ENCODE results near the gene PRKG1.
A peak's percentile ranks its signal among the peaks of the same experiment; 100 is the strongest.
"Not testable (repeated sequence)": the region's sequence is repeated elsewhere in the genome, so short reads cannot be mapped to it uniquely, and the experiment has no call there.

PRKG1 gene

DNA sequence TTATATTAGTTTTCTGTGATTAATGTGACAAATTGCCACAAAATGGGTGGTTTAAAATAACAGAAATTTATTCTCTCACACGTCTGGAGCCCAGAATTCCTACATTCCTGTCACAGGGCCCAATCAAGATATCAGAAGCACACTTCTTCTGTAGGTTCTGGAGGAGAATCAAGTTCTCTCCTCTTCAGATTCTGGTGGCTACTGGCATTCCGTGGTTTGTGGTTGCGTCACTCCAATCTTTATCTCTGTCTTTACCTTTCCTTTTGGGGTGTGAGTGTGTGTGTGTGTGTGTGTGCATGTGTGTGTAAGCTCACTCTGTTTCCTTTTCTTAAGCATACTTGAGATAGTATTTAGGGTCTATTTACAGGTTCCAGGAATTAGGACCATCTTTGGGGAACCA, 1124.3 kb downstream of the PRKG1 start:
- no peak for DNase-seq

DNA sequence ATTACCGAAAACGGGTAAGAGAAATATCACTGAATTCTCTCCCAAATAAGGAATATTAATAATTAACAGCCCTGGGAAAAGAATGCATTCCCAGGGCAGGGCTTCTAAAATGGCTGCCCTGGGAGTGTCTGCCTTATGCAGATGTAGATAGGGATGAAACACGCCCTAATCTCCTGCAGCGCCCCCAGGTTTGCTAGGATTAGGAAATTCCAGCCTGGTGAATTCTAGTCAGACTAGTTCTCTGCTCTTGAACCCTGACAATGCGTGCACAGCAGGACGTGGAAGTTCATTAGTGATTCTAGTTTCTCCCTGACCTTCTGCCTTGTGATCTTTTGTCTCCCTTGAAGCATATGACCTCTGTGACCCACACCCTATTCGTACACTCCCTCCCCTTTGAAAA, 1130.6 kb downstream of the PRKG1 start:
- not testable (repeated sequence) for DNase-seq

DNA sequence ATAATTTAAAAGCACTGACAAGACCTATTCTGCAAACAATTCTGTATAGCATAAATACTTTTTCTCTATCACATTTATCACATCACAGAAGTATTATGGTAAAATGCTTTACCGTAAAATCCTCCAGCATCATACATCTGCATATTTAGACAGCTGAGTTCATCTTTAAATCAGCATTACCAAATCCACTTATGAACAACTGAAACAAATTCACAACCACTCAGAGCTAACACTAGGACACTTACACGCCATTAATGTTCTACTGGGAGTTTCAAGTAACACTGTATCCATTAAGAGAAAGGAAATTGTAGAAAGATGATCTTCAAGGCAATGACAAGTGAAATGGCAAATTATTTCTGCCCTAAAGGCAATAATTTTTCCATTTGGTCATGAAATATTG, 1134.1 kb downstream of the PRKG1 start:
- DNase-seq = no peak

DNA sequence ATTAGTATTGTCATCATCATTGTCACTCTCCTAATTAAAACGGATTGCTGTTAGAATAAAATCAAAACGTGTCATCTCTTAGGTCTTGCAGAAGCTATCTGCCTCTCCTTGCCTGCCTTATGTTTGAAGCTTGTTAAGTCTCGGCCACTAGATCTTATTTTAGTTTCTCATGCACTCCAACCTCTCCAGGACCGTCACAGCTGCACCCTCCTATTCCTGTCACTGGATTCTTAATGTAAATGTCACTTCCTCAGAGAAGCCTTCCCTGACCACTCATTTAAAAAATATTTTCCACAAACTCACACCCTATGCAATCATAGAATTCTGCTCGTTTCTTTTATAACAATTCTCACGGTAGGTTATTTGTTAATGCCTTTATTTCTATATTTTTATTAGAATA, 1135.9 kb downstream of the PRKG1 start:
- DNase-seq = no peak

DNA sequence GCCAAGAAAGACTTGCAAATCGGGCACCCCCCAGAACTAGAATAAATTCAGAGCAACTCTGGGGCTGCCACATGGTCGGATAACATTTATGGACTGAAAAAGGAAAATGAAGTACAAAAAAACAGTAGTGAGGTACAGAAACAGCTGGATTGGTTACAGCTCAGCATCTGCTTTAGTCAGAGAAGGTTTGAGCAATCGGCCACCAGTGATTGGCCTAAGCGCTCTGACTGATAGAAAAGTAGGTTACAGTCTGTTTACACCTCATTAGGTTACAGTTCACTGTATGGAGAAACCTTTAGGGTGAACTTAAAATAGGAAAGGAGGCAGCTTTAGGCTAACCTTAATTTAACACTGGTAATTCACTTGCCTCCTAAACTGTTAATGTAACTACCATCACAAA, 1137.8 kb downstream of the PRKG1 start:
- no peak for DNase-seq

DNA sequence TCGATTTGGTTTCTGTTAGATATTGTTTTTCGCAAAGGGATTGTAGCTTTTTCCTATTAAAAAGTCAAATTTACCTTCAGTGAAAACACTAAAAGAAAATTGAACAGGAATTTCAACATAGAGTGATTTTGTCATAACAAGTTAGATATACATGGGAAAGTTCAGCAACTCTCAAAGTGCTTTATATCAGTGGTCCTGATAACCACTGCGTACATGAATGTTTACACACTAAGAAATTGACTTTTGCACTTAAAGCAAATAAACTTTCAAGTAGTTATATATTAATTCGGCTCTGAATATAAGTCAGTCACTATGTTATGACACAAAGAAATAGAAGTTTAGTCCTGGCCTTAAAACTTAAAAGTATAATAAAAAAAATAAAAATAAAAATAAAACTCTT, 1138.5 kb downstream of the PRKG1 start:
- no peak for DNase-seq

DNA sequence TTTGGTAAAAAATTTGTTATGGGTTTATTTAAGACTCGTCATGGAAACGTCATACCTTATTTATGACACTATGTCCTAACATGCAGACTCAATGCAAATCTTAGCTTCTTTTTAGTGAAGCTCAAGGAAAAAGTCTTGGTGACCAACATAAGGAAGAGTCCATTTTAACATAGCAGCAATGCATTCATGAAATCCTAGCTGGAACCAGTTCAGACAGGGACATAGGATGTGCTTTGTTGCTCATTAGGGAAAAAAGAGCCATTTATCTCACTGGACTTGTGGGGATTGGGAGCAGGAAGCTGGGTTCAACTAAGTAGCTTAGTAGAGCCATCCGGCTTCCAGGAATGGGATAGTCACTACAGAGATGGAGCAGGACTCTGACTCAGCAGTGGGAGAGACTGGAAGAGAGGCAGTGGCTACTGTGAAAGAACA, 1139.0 kb downstream of the PRKG1 start:
- DNase-seq = no peak

DNA sequence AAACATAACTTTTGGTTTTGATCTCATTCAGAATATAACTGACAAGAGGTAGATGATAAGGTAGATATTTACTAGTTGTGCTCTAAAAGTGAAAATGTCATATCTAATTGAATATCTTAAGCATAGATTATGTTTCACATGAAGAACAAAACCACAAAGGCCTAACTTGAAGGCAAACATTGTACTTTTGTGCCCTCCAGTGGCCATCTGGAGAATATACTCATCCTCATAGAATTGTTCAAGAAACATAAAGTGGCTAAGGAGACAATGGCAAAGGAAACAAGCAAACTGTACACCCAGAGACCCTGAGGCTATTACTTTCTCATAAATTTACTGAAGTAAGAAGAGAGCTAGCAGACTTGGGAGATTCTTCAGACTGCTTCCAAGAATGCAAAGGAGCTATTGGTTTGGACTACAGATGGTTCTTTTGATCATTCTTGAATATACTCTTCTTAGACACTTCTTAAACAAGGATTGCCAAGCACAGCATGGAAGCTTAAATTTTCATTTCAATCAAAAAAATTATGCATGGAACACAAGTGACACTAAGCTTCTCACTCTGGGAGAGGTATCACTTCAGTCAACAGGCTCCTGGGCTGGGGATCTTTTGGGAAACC, 1141.6 kb downstream of the PRKG1 start:
- DNase-seq = peak in 18 of 51 donors; percentile 1 to 67 (median 18)

DNA sequence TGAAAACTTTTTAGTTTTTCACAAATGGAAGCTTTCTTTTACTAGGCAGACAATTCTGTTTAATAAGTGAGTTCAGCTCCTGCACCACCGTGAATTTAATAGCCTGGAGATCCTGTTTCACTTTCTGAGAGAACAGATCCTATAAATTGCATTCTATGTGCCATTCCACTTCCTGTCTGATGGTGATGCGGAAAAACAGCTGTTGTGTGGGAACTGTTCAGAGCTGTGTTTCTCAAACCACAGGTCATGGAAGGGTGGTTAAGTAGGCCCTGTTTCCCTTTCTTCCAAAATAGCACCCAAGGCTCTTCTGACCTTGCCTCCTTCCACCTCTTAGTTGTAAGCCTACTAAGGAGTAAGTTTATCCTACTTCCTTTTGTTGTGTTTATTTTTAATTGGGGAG, 1142.6 kb downstream of the PRKG1 start:
- DNase-seq = peak in 4 of 51 donors; percentile 2 to 31 (median 4)

DNA sequence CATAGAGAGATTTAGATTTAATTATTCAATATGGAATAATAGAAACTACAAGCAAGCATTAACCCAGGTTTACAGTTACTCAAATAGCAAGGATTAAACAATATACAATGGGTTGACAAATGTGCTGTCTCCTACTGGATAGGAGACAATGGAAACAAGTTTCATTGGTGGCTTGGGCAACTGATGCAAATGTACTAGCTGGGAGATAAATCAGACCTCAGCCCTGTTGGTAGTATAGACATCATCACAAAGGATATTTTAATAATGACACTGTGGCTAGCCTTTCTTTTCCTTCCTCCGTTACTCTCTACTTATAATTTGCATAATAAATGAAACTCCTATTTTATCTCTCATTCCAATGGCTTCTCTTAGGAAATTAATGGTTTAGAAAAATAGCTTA, 1143.2 kb downstream of the PRKG1 start:
- no peak for DNase-seq

DNA sequence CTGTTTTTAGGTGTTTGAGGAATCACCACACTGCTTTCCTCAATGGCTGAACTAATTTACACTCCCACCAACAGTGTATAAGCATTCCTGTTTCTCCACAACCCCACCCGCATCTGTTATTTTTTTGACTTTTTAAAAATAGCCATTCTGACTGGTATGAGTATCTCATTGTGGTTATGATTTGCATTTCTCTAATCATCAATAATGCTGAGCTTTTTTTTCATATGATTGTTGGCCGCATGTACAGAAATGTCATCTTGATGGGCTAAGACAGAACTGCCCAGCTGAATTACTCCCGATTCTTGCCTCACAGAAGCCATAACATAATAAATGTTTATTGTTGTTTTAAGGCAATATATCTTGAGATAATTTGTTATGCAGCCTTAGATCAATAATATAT, 1146.7 kb downstream of the PRKG1 start:
- DNase-seq = no peak

DNA sequence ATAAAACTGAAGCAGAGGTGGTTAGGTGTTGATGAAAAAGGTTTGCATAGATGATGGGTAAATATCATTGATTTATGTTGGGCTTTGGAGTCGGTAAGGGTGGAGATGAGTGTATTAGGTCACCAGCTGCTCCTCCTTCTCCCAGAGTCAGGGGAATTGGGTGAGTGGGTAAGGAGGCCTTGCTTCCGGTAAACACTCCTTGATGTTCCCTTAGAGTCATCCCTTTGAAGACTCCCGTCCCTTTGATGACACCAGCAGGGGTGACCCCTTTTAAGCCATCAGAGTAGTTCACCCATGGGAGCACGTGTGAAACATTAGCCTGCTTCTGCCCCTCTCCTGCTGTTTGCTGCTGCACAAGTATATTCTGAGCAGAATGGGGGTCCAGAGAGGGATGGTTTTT, 1147.6 kb downstream of the PRKG1 start:
- DNase-seq = no peak

DNA sequence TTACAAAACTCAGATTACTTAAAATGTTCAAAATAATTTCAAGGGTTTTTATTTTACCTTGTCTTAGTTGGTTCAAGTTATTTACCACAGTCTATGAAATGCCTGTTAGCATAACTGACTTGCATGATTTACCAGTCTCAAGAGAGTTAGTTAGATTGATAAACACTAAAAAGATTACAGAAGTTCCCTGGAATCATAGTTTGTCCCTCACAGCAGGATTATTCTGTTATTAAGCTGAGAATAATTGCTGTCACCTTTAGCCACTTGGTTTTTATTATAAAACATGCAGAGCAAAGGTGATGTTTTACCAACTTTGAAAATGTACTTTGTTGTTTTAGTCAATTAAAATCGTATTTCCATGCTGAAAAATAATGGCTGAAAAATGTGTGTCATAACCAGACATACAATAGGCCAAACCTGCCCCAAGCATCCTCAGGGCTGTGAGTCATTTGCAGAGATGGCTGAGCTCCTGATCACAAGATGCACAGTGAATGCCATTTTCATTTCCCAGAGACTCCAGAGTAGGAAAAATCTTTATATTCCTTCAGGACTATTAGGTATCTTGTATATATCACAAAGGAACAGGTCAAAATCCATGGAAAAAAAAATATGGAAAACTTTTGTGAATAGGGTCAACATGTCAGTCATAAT, 1152.0 kb downstream of the PRKG1 start:
- no peak for DNase-seq

DNA sequence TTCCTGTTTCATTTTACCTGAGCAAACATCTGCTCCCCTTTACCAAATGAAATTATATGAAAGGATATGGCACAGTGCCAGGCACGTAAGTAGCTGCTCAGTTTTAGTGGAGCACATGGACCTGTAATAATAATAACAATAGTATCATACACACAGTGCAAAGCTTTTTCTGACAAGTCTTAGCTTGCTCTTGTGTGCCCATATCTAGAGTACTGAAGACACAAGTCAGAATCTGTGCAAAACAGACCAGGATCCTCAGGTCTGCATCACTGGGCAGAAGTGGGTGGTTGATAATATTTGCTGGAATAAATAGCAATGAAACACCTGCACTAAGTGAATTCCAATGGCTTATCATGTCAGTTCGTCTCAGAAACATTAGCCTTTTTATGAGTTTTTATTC, 1154.3 kb downstream of the PRKG1 start:
- no peak for DNase-seq

DNA sequence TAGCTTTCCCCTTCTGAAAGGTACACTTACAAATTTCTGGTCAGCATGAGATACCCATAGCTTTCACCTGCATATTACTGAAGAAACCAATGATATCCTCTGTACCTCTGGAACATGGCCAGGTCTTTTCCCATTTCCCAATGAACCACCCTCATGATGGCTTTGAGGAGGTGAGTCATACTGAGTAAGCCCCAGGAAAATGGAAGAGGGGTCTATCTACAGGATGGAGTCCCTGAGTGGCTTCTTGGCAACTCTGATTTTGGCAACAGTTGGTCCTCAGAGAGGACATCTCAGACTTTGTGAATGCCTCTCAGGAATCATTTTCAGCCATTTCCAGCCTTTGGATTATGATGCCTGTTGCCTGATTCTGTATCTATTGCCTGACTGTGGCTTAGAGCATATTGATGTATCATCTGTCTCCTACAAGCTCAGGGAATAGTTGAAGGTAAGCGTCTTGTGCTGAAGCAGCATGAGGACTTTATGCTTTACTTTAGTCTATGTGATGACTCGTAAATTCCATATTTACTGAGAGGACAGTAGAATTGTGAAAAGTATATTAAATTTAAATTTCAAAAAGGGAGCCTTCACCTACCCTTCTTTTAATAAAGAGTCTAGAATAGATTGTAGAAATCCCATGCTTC, 1155.1 kb downstream of the PRKG1 start:
- no peak for DNase-seq

DNA sequence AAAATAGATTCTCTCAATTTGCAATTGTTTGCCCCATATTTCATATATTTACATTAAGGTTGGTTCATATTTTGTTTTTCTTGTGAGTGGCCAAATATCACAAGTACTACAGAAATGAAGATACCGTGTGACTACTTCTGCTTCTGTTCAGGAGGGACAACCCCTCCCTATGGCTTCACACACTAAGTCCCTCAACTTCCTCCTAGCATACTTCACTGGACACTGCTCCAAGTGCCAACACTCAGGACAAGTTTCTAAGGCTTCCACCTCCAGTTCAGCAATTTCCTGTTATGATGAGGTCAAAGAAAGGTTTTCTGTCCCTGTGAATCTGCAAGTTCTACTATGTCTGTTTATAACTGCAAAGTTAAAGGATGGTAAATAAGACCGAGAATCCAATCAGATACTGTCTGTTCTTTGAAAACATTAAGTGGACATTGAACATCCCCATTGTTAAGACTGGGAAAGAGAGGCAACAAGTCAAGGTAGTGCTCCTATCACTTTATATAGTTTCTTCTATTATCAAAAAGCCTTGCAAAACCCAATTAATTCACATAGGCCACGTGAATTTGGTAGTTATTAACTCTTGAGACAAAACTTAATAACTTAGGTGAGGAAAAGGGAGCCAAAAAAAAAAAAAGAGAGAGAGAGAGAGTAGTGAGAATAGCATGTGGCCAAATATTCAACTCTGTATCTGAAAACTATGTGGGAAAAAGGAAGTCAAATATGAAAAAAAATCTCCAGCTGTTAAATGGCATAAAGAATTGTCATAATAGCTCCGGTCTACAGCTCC, 1158.5 kb downstream of the PRKG1 start:
- DNase-seq = no peak

DNA sequence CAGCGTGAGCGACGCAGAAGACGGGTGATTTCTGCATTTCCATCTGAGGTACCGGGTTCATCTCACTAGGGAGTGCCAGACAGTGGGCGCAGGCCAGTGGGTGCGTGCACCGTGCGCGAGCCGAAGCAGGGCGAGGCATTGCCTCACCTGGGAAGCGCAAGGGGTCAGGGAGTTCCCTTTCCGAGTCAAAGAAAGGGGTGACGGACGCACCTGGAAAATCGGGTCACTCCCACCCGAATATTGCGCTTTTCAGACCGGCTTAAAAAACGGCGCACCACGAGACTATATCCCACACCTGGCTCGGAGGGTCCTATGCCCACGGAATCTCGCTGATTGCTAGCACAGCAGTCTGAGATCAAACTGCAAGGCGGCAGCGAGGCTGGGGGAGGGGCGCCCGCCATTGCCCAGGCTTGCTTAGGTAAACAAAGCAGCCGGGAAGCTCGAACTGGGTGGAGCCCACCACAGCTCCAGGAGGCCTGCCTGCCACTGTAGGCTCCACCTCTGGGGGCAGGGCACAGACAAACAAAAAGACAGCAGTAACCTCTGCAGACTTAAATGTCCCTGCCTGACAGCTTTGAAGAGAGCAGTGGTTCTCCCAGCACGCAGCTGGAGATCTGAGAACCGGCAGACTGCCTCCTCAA, 1159.2 kb downstream of the PRKG1 start:
- not testable (repeated sequence) for DNase-seq

DNA sequence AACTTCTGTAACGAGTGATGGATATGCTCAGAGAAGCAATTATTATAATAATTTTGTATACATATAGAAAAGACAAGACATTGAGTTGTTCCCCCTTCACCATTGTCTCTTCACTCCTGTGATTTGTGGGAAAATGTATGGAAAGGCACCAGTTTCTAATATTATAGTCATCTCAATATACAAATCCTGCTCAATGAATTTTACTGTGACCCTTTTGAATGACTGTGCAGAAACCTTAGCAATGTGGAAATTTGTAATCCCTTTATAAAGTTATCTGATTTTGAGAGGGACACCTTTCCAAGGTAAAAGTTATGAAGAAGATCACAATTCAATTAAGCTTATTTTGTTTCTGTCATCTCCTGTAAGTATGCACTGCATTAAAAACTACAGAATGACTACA, 1165.5 kb downstream of the PRKG1 start:
- no peak for DNase-seq

DNA sequence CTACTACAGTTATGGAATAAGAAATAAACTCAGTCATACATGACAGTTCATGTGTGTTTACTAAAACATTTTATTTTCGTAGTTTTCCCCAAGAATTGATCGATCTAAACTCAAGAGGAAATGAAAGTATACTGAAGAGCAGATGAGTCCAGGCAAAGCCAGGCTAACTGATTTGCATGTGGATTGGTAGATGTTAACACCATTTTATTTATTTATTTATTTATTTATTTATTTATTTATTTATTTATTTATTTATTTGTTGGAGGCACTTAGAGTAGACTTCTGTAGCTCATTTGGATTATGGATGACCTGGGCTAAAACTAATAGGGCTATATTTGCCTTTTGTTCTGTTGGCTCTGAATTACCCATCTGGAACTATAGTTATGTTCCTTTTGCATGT, 1171.3 kb downstream of the PRKG1 start:
- DNase-seq = no peak

DNA sequence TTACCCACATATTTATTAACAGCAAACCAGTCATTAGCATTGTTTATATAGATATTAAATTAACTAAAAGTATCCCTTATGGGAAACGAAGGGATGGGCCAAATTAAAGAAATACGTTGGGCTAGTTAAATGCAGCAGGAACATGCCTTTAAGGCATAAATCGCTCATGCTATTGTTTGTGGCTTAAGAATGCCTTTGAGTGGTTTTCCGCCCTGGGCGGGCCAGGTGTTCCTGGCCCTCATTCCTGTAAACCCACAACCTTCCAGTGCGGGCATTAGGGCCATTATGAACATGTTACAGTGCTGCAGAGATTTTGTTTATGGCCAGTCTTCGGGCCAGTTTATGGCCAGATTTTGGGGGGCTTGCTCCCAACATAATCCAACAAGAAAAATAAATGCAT, 1173.6 kb downstream of the PRKG1 start:
- DNase-seq = not testable (repeated sequence)

DNA sequence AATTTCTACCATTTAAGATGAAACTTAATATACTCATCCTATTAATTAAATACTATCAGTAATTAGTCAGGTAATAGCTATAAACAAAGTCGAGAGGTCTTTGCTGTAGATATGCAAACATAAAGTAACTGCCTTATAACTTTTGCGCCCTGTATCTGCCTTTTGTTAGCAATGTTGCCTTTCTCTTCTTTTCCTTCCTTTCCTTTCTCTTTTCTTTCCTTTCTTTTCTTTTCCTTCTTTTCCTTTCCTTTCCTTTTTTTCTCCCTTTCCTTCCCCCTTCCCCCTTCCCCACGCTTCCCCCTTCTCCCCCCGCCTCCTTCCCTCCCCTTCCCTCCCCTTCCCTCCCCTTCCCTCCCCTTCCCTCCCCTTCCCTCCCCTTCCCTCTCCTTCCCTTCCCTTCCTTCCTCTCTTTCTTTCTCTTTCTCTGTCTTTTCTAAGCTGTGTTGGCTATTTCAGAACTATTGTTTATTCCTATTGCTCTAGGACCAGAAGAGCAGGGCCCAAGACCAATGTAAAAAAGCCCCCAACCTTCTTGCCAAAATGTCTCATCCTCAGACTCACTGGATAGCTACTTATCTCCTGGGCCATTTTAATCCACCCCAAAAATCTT, 1174.5 kb downstream of the PRKG1 start:
- no peak for DNase-seq

Measured in hypothalamus (tissue), 51 donors.